HG03439 (cell line): Measurements from ENCODE around the gene AVL9.
"Not testable (repeated sequence)": the region's sequence is repeated elsewhere in the genome, so short reads cannot be mapped to it uniquely, and the experiment has no call there.

Source experiments
- ATAC-seq: cut with Tn5 transposase; IDR thresholded peaks from one replicate; pipeline ENCODE4 v1.9.1; 2021; ENCODE audit warnings: mild to moderate bottlenecking, moderate library complexity; ENCODE audit not compliant: unreplicated experiment

The AVL9 gene

DNA sequence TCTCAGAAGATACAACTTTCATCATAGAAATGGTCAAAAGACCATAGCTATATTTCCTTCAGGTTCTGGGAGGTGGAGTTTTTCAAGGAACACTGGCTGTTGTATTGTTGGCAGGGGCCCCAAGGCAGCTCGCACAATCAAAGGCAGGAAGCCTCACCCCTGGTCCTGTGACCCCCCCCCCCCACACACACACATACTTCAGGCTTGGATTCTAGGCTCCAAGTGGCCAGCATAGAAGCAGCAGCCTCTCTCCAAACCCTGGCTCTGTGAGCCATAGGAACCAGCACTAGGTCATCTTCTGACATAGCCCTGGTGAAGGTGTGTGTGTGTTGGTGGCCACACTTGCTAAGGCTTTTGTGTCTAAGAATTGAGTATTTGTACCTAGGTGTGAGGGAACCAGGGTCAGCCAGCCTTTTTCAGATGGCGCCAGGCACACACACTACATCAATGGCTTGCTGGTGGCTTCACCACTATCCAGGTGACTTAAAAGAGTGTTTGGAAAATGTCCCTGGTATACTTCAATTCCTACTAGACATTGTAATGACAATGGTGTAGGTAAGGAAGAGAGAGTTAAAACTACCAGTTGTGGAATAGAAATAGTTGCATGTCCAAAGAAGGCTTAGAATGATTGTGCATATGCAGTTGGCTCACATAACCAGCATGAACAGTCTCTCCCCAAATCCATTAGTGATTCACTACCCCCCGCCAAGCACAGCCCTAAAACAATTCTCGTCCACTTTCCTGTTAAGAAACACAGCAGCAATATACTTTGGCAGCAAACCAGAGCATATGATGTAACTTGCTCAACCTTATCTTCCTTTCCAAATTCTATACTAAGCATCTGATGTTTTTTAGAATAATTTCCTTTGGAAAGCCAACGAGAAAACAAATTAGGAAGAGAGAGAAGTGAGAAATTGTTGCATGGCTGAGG is 91.3 kb downstream of the AVL9 start:
- ATAC-seq: no peak

DNA sequence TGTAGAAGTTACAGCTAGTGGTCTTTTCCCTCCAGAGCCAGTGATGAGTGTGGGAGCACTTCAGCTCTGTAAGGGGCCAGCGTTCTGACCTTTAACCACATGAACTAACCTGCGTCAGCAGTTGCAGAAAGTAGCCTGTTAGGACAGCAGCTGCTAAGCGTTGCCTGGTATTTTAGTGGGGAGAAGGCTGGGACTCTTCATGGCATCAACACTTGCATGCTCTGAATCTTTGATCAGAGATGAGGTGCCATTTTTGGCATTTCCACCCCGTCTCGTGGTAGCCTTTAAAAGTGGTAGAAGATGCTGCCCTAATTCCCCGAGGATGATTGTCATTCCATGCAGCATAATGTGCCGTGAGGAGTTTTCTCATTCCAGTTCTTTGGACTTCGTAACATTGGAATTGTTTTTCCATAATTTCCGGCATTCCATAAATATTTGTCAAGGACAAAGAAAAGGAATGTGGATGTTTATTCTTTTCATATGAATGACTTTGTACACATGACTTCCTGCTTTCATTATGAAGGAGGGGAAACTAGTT is 92.2 kb downstream of the AVL9 start:
- ATAC-seq: no peak

DNA sequence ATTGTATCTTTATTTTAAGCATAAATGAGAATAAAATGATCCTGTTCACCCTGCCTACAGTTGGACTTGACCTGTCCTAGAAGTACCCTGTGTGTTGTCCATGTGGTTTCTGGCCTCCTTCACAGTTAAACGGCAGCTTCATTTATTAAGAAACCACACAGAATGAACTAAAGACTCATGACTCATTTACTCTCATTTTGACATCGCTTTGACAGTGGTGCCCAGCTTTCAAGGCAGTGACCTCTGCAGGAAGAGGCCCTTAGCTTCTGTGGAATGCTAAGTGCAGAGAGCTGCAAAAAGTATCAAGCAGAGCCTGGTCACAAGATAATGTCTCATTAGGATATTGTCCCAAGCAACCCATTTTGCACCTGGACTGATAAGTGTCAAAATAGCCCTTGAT is 93.4 kb downstream of the AVL9 start:
- peak; percentile 62 for ATAC-seq

DNA sequence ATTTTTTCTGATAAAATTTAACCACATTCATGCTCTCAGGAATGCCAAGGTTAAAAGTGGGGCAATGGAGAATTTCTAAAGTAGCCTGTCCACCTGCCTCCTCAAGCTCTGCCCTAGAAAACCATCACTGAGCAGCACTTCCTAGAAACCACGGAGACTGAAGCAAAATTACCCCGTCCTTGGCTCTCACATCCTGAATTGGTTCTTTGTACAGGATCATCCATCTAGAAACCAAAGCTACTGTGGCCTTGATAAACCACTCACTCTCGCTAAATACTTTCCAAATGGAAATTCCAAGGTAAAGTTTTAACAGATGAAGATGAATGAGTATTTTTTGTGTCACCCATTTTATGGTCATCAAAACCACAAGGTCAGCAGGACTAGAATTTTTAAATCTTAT is 96.6 kb downstream of the AVL9 start:
- no peak for ATAC-seq

DNA sequence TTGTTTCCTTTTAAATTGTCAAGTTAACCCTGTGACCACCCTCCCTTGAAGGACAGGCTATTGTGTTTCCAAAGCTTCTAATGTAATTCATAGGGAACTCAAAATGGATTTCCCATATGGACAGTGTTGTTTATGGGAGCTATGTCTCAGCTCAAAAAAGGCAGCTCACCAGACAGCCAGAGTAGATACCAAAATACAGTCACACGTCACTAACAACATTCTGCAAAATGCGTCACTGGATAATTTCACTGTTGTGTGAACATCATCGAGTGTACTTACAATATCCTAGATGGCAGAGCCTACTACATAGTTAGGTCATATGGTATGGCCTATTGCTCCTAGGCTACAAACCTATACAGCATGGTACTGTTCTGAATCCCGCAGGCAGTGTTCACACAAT is 97.4 kb downstream of the AVL9 start:
- no peak for ATAC-seq

DNA sequence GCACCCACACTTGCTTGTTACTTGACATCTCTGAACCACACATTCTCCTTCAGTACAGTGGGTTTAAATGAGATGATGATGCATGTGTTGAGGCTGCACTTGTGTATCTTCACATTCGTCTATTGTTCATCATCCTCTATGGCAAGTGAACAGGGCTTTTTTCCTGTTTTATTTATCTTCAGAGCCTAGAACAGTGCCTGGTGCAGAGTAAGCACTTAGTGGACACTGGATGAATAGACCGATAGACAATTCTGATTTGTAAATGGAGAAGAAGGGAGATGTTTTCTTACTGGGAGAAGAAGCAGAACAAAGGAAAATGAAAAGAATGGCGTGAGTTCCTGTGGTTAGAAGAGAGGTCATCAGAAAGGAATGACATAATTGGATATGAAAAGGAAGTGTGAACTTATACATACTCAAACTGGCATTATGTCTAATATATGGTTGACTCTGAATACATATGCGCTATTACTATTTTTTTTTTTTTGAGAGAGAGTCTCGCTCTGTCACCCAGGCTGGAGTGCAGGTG is 99.7 kb downstream of the AVL9 start:
- ATAC-seq: no peak

DNA sequence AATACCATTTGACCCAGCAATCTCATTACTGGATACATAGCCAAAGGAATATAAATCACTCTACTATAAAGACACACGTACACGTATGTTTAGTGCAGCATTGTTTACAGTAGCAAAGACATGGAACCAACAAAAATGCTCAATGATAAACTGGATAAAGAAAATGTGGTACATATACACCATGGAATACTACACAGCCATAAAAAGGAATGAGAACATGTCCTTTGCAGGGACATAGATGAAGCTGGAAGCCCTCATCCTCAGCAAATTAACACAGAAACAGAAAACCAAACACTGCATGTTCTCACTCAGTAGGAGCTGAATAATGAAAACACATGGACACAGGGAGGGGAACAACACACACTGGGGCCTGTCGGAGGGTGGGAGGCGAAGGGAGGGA is 105.9 kb downstream of the AVL9 start:
- not testable (repeated sequence) for ATAC-seq

DNA sequence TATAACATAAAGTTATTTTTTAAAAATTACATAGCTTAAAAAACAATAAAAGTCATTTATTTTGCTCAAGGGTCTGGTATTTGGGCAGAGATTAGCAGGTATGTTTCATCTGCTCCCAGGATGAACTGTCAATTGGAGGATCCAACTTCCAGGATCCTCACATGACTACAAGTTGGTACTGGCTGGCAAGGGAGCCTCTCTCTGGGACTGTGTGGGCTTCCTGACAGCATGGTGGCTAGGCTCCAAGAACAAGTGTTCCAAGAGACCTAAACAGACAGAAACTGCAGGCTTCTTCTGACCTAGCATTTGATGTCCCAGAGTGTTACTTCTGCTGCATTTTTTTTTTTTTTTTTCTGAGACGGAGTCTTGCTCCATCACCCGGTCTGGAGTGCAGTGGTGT is 107.2 kb downstream of the AVL9 start:
- ATAC-seq: no peak

DNA sequence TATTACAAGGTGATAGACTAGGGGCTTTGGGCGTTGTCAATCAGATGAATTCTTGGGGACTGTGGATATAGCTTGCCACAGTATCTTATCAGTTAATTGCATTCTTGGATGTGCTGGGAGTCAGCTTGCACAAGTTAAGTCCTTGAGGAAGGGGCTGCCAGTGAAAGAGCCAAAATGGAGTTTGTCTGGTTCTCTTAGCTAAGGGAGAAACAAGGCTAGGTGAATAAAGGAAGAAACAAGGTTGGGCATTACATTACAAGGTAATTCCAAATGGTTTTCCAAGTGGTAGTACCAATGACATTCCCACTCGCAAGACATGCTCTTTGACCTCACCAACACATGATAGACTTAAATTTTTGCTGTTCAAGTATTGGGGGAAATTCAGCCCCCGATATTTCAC is 108.2 kb downstream of the AVL9 start:
- ATAC-seq: not testable (repeated sequence)

DNA sequence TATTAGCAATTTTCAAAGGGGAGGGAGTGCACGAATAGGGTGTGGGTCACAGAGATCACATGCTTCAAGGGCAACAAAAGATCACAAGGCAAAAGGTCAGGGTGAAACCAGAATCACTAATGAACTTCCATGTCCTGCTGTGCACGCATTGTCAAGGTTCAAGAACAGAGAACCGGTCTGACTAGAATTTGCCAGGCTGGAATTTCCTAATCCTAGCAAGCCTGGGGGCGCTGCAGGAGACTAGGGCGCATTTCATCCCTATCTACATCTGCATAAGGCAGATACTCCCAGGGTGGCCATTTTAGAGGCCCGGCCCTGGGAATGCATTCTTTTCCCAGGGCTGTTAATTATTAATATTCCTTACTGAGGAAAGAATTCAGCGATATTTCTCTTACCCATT is 108.8 kb downstream of the AVL9 start:
- not testable (repeated sequence) for ATAC-seq

DNA sequence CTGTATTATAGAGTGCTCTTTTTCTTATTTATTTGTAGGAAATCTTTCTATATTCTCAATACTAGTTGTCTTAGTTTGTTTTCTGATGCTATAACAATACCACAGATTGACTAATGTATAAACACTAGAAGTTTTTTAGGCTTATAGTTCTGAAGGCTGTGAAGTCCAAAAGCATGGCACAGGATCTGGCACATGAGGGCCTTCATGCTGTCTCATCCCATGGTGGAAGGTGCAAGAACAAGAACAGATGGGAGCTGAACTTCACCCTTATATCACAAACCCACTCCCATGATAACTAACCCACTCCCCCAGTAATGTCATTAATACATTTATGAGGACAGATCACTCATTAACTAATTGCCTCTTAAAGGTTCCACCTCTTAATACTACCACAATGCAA is 109.7 kb downstream of the AVL9 start:
- no peak for ATAC-seq

DNA sequence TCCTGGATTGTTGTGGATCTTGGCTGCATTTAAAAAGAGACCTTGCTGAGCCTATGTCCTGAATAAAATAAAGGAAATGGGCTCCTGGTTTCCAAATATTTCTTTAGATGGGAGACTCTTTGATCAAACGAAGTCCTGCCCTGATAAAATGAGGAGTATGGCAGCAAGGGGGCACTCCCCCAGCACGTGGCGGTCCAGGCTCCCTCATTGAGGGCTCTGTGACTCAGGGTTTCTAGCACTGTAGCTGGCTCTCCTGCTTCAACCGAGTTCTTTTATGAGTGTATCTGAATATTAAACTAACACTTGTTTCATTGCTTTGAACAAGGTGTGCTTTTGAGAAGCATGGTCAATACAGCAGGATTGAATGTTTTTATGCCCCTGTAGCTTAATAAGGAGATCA is 114.2 kb downstream of the AVL9 start:
- ATAC-seq: no peak

DNA sequence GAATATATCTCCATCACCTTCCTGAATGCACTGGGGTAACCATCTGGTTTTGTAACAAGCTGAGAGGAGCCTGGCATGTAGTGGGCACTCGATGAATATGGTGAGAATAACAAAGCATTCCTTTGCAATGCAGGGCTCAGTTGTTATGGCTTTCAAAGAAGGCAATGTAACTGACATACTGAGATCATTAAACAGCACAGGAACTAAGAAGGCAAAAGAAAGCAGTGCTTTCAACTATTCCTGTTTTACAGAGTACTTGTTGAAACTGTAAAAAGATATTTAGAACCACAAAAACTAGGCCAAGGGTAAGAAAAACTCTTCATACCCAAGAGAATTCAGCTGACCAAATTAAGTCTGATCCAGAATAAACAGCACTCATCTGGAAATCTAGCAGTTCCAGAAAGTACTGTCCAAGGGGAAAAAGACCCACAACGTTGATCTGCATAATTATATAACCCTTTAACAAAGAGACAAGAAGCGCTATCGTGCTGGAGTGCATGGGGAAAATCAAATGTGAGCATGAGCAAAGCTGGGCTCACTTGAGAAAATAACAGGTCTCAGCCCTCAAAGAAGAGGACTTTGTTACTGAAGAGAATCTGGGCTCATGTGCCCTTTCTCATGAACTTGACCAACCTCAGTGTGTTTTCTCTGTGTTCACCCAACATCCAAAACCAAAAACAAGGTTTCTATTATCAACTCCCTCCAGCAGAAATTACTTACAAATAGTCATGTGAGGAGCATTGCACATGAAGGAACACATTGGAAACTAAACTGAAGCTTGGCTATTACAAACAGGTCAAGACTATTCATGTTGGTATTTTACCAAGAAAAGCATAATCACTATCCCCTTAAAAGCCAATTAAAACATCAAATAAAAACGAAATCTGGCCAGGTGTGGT is 116.2 kb downstream of the AVL9 start:
- no peak for ATAC-seq

DNA sequence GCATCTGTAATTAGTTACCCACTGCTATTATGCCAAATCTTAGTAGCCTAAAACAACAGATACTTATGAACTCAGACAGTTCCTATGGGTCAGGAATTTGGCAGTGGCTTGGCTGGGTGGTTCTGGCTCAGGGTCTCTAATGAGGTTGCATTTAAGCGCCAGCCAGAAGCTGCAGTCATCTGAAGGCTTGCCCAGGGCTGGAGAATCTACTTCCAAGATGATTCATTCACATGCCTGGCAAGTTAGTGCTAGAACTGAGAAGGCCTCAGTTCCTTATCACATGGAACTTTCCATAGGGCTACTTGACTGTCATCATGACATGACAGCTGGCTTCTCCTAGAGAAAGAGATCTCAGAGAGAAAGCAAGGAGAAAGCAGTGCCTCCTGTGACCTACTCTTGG is 121.3 kb downstream of the AVL9 start:
- ATAC-seq: no peak

DNA sequence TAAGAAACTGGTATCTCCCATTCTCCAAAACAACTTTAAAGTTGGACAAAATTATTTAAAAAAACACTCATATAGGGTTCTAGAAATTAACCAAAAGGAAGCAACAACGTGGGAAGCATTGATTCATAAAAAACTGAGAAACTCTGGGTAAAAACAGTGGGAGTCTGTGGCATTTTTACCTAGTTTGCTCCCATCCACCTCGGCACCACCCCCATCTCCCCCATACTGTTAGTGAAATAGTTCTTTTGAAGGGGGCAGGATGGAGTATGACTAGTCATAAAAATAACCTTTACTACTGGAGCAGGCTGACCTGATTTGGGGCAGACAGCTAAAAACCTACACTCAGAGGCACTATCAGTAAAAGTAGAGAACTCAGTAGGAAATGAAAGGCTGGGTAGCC is 123.2 kb downstream of the AVL9 start:
- no peak for ATAC-seq

DNA sequence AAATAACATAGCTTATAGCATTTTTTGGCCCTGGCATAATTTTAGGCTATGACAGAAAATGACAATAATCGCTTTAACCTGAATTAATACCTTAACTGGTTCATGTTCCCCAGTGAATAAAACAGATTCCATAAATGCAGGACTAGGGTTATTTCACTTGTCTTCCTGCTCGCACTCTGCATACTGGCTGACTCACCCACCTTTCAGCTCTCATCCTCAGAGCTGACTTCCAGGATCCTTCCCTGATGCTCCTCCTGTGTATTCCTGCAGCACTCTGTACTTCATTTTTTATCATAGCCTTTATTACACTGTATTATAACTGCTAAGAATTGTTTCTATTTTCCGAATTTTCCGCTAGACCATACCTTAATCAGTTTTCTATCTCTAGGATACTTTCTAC is 123.7 kb downstream of the AVL9 start:
- ATAC-seq: no peak

DNA sequence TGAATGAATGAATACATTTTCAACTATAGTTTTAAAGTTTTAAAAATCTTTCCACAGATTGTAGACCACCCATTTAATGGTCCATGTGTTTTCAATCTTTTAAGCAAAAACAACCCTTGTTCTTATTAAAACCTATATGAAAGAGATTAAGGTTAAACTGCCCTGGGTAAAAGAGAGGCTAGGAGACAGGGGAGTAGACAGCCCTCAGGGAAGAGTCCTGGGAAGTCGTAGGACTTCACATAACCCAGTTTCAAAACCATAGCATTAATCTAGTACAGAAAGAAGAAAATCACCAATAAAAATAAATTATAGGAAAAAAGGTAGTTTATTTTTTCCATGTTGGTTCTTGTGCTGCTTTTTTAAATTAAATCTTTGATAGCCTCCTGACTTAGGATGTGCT is 124.1 kb downstream of the AVL9 start:
- not testable (repeated sequence) for ATAC-seq

DNA sequence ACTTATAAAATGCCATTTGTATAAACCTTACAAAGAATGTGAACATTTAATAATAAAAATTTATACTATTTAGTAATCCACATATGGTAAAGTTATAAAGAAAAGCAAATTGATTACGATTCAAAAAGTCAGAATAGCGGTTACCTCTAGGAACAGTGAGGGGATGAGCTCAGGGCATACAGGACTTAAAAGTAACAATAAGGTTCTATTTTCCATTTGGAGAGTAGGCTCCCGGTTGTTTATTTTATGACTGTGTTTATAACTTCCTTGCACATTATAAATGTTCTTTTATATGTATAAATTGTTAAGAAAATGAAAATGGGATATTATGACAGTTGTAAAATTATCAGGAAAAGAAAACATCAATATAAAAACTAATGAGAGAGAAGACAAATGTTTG is 135.7 kb downstream of the AVL9 start:
- no peak for ATAC-seq

DNA sequence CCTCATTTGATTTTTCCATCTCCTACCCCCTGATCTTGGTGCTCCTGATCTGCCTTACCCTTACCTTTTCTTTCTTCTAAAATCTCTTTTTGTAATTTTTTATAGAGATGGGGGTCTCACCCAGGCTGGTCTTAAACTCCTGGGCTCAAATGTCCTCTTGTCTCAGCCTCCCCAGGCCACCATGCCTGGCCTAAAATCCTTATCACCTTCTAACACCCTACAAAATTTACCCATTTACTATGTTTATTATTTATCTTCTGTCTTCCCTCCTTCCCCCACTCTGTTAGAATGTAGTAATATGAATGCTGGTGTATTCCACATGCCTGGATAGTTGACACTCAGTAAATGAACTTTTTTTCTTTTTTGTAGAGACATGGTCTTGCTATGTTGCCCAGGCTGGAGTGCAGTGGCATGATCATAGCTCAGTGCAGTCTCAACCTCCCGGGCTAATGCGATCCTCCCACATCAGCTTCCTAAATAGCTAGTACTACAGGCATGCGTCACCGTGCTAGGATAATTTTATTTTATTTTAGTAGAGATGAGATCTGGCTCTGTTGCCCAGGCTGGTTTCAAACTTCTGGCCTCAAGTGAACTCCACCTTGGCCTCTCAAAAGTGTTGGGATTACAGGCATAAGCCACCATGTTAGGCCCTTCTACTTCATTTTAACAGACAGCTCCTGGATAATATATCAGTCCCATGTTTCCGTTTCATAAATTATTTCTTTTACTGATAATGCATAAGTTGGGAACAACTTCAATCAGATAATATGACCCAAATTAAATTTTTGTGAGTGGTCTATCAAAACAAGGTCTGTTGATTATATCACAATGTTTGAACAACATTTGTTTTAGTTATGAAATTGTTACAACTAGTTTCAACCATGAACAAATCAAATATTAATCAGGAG is 136.6 kb downstream of the AVL9 start:
- not testable (repeated sequence) for ATAC-seq

DNA sequence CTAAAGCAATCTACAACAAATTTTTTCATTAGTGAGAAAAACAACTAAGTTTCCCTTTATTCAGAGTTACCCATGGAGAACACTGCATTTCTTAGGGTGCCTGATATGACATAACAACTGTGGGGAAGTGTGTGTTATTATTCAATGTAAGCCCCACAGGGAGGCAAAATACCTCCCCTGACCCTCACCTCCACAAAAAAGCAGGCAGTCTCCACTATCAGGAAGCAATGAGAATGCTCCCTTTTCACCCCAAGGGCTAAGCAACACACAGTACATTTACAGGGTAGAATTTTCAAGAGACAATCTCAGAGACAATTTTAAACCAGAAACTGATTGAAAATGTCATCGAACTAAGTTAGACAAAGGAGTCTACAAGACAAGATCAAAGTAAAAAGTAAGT is 138.2 kb downstream of the AVL9 start:
- not testable (repeated sequence) for ATAC-seq
